HCT116 (cell line): ENCODE measurements around the gene ACSS1. TPM values are rescaled to one million over a fixed set of nuclear protein-coding genes. Genes with fewer than 3 reads are reported as not detected.

ENCODE experiments used
- ATAC-seq: fragments of 200-7000 bp; cut with Tn5 transposase; 2 replicates; pipeline ENCODE4 v1.9.1; 2020; ENCODE audit warnings: mild to moderate bottlenecking, moderate library complexity
- BruUV-seq: library from RNA; stranded (reverse); fragments of 400-500 nt; replicated peaks from 2 replicates; lab custom pipeline; 2021; lab: Mats Ljungman, UMichigan
- CTCF ChIA-PET: fragments of 300-600 bp; sonication (Branson Sonifier 250); formaldehyde crosslinking; loops from one replicate; lab custom pipeline; 2021; ENCODE audit warnings: antibody characterized with exemption; lab: Charles Lee
- POLR2A ChIA-PET: fragments of 300-600, 350-600 bp; sonication (Branson Sonifier 250); formaldehyde crosslinking; loops from one replicate; lab custom pipeline; 2021; ENCODE audit warnings: antibody characterized with exemption; lab: Charles Lee
- RAD21 ChIA-PET, 2 experiments: fragments of 300-600 bp; sonication (Branson Sonifier 250); formaldehyde crosslinking; loops; one replicate each; lab custom pipeline; 2023; ENCODE audit warnings: low total read pairs in 2 of 2; ENCODE audit not compliant: uncharacterized antibody in 2 of 2, unreplicated experiment in 2 of 2, low non-redundant PET in 1 of 2; lab: Charles Lee
- DNase-seq: peaks from one replicate; pipeline ENCODE4 v3.0.0-alpha.2; 2010; ENCODE audit warnings: low read depth, low spot score
- H2AFZ ChIP-seq: fragments of 200-600 bp; shearing (Covaris generic), sonication (generic); 2 replicates; pipeline ENCODE4 v1.6.1; 2017; ENCODE audit warnings: low read depth, mixed run types, mixed read lengths, antibody characterized with exemption, low read length; ENCODE audit not compliant: poor library complexity, severe bottlenecking
- H3K27ac ChIP-seq: 2 replicates; pipeline ENCODE4 v1.5.1; 2012; ENCODE audit warnings: low read depth, low read length
- H3K27me3 ChIP-seq: fragments of 200-600 bp; sonication (generic); 2 replicates; pipeline ENCODE4 v1.6.1; 2016; ENCODE audit warnings: mixed run types, low read length, mixed read lengths; ENCODE audit not compliant: insufficient read depth
- H3K36me3 ChIP-seq, 2 experiments: fragments of 200-500 bp in 1 of 2; fragments of 200-600 bp in 1 of 2; sonication (Bioruptor generic) in 1 of 2; sonication (generic) in 1 of 2; 2 replicates each; pipeline versions ENCODE4 v1.5.1 to v1.6.1; 2014 to 2016; ENCODE audit warnings: low read length in 2 of 2, inconsistent platforms in 1 of 2, mixed read lengths in 1 of 2, mixed run types in 1 of 2; ENCODE audit not compliant: insufficient read depth in 2 of 2, control insufficient read depth in 1 of 2
- H3K4me1 ChIP-seq, 2 experiments: fragments of 200-600 bp in 1 of 2; sonication (generic) in 1 of 2; 2 replicates each; pipeline versions ENCODE4 v1.5.1 to v1.6.1; 2012 to 2017; ENCODE audit warnings: low read length in 2 of 2, inconsistent platforms in 1 of 2, mild to moderate bottlenecking in 1 of 2, mixed read lengths in 1 of 2, mixed run types in 1 of 2, moderate library complexity in 1 of 2; ENCODE audit not compliant: insufficient read depth in 2 of 2, control insufficient read depth in 1 of 2
- H3K4me2 ChIP-seq: fragments of 200-600 bp; sonication (generic); 2 replicates; pipeline ENCODE4 v1.6.1; 2017; ENCODE audit warnings: mixed run types, low read length, mixed read lengths
- H3K4me3 ChIP-seq, 2 experiments: fragments of 200-600 bp in 1 of 2; sonication (generic) in 1 of 2; replicated peaks in 1 of 2; 2 replicates each; pipeline ENCODE4 v1.5.1; 2011 to 2016; ENCODE audit warnings: low read length in 2 of 2, control low read depth in 1 of 2, low read depth in 1 of 2, mild to moderate bottlenecking in 1 of 2, mixed read lengths in 1 of 2, mixed run types in 1 of 2
- H3K79me2 ChIP-seq: fragments of 200-600 bp; sonication (generic); 2 replicates; pipeline ENCODE4 v1.6.1; 2017; ENCODE audit warnings: mild to moderate bottlenecking, mixed run types, low read length, moderate library complexity, mixed read lengths; ENCODE audit not compliant: insufficient read depth
- H3K9ac ChIP-seq: fragments of 200-600 bp; sonication (generic); 2 replicates; pipeline ENCODE4 v1.6.1; 2016; ENCODE audit warnings: low read length, mixed read lengths
- H3K9me2 ChIP-seq: fragments of 200-600 bp; sonication (generic), shearing (Covaris generic); 2 replicates; pipeline ENCODE4 v1.6.1; 2017; ENCODE audit warnings: mixed run types, mild to moderate bottlenecking, moderate library complexity; ENCODE audit not compliant: insufficient read depth
- H3K9me3 ChIP-seq, 2 experiments: fragments of 200-500 bp in 1 of 2; fragments of 200-600 bp in 1 of 2; sonication (Bioruptor generic) in 1 of 2; sonication (generic) in 1 of 2; 2 replicates each; pipeline ENCODE4 v1.6.1; 2014 to 2017; ENCODE audit warnings: low read length in 2 of 2, mixed read lengths in 2 of 2, inconsistent platforms in 1 of 2, low read depth in 1 of 2, mild to moderate bottlenecking in 1 of 2, mixed run types in 1 of 2, moderate library complexity in 1 of 2; ENCODE audit not compliant: control insufficient read depth in 1 of 2, insufficient read depth in 1 of 2
- H4K20me1 ChIP-seq: fragments of 200-600 bp; sonication (generic), shearing (Covaris generic); 2 replicates; pipeline ENCODE4 v1.6.1; 2017; ENCODE audit warnings: mixed run types, mild to moderate bottlenecking, moderate library complexity; ENCODE audit not compliant: insufficient read depth
- CBX3 ChIP-seq: IDR thresholded peaks from 2 replicates; pipeline ENCODE4 v1.6.1; 2012; ENCODE audit warnings: low read depth
- CEBPB ChIP-seq: IDR thresholded peaks from 2 replicates; pipeline ENCODE4 v1.6.1; 2012; ENCODE audit warnings: low read depth
- EGR1 ChIP-seq: IDR thresholded peaks from 2 replicates; pipeline ENCODE4 v1.6.1; 2012; ENCODE audit warnings: low read depth
- ELF1 ChIP-seq: IDR thresholded peaks from 2 replicates; pipeline ENCODE4 v1.6.1; 2012; ENCODE audit warnings: low read depth, borderline replicate concordance
- EZH2 ChIP-seq: fragments of 200-600 bp; sonication (generic); IDR thresholded peaks from 2 replicates; pipeline ENCODE4 v1.6.1; 2017; ENCODE audit warnings: antibody characterized with exemption, mixed run types
- EZH2phosphoT487 ChIP-seq: fragments of 200-600 bp; IDR thresholded peaks from 2 replicates; pipeline ENCODE4 v1.6.1; 2018; ENCODE audit warnings: antibody characterized with exemption, borderline replicate concordance
- JUND ChIP-seq: IDR thresholded peaks from 2 replicates; pipeline ENCODE4 v1.6.1; 2012
- MAX ChIP-seq: IDR thresholded peaks from 2 replicates; pipeline ENCODE4 v1.6.1; 2012
- RAD21 ChIP-seq: IDR thresholded peaks from 2 replicates; pipeline ENCODE4 v1.6.1; 2012; ENCODE audit warnings: low read depth, mild to moderate bottlenecking
- REST ChIP-seq: IDR thresholded peaks from 2 replicates; pipeline ENCODE4 v1.6.1; 2012; ENCODE audit warnings: low read depth
- SIN3A ChIP-seq: IDR thresholded peaks from 2 replicates; pipeline ENCODE4 v1.6.1; 2012; ENCODE audit warnings: low read depth
- SP1 ChIP-seq: IDR thresholded peaks from 2 replicates; pipeline ENCODE4 v1.6.1; 2012; ENCODE audit warnings: low read depth
- SRF ChIP-seq: IDR thresholded peaks from 2 replicates; pipeline ENCODE4 v1.6.1; 2012; ENCODE audit warnings: low read depth
- TCF7L2 ChIP-seq: IDR thresholded peaks from 2 replicates; pipeline ENCODE4 v1.7.0; 2011; ENCODE audit warnings: borderline replicate concordance, inconsistent platforms; ENCODE audit not compliant: insufficient read depth, insufficient read length; ENCODE audit errors: extremely low read depth
- YY1 ChIP-seq: IDR thresholded peaks from 2 replicates; pipeline ENCODE4 v1.6.1; 2011; ENCODE audit warnings: low read length, low read depth, moderate library complexity, mild to moderate bottlenecking; ENCODE audit not compliant: insufficient replicate concordance; ENCODE audit errors: extremely low read depth
- ZBTB33 ChIP-seq: IDR thresholded peaks from 2 replicates; pipeline ENCODE4 v1.6.1; 2011; ENCODE audit warnings: mild to moderate bottlenecking, low read length, moderate library complexity; ENCODE audit not compliant: insufficient replicate concordance; ENCODE audit errors: extremely low read depth
- ZFX ChIP-seq: fragments of 450-650 bp; IDR thresholded peaks from 2 replicates; pipeline ENCODE4 v1.6.1; 2017
- ZNF274 ChIP-seq: fragments of 200-500 bp; sonication (Bioruptor generic); IDR thresholded peaks from 2 replicates; pipeline ENCODE4 v1.6.1; 2014; ENCODE audit warnings: mild to moderate bottlenecking, low read depth, low read length, inconsistent platforms
- intact Hi-C: fragments of 100-400 bp; cut with micrococcal nuclease; formaldehyde crosslinking; loops from 2 replicates; pipeline ENCODE4 v1.10.0; 2022
- total RNA-seq: library from RNA; stranded (reverse); gene quantifications from one replicate; pipeline ENCODE4 v1.2.1, GENCODE V29; 2021; ENCODE audit not compliant: unreplicated experiment
- TF ChIP-seq, protein P1 (sequence below), 3 experiments: fragments of 200-600 bp in 1 of 3; sonication (generic) in 1 of 3; IDR thresholded peaks in 2 of 3; conservative IDR thresholded peaks in 1 of 3; 2 replicates each; pipeline ENCODE4 v1.5.1; 2012 to 2017; ENCODE audit warnings: low read depth in 2 of 3, low read length in 2 of 3, antibody characterized with exemption in 1 of 3, borderline replicate concordance in 1 of 3, control low read depth in 1 of 3, mild to moderate bottlenecking in 1 of 3, mixed read lengths in 1 of 3, mixed run types in 1 of 3, moderate library complexity in 1 of 3; ENCODE audit not compliant: insufficient read depth in 1 of 3
- TF ChIP-seq, protein P2 (sequence below): IDR thresholded peaks from 2 replicates; pipeline ENCODE4 v1.6.1; 2012

ACSS1 gene
- total RNA-seq, 1 experiment from 2014 or later: 0.27 TPM

DNA sequence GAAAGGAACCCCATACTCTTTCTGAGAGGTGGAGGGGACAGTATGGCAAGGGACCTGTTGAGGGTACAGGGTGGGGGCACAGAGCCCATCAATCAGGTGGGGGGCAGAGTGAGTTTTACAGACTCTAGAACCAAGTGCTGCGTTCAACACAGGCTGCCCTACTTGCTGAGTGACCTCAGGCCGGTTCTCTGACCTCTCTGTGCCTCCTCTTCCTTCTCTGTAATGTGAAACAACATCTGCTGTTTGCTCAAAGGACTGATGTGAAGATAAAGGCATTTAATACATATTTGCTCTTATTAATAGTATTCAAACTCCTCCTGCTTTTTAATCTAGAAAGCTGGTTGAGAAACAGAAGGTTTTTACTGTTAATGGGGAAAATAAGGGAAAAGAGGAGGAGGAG lies 39.5 kb downstream of the ACSS1 start:
- intact Hi-C loops: no loop called here
- Histone ChIP-seq H3K4me3 (no peak overlapping the region), H3K9ac (no peak overlapping the region), H3K27me3 (no peaks in the 10 kb centered on the region), H3K36me3 (no peaks in the 10 kb centered on the region), H2AFZ (no peak overlapping the region), H3K27ac (no peak overlapping the region), H3K4me2 (no peak overlapping the region), H4K20me1 (no peaks in the 10 kb centered on the region), H3K9me2 (no peaks in the 10 kb centered on the region), H3K79me2 (no peaks in the 10 kb centered on the region), H3K4me1 (peaks cover 12 to 17% of the 10 kb centered on the region in 2 experiments), H3K9me3 (no peaks in the 10 kb centered on the region)
- ChIA-PET CTCF (no interaction called here), POLR2A (no interaction called here), RAD21 (no interaction called here)
- no peak for ATAC-seq
- no peak for DNase-seq
- TF ChIP-seq ZNF274 (no peak), ZBTB33 (no peak), ZFX (no peak), SRF (no peak), EZH2 (no peak), EZH2phosphoT487 (no peak), YY1 (no peak), CBX3 (no peak), MAX (no peak), RAD21 (no peak), JUND (no peak), REST (no peak), CEBPB (no peak), ELF1 (no peak), SP1 (no peak), SIN3A (no peak), TCF7L2 (no peak), EGR1 (no peak)
- TF ChIP-seq, protein P1, sequence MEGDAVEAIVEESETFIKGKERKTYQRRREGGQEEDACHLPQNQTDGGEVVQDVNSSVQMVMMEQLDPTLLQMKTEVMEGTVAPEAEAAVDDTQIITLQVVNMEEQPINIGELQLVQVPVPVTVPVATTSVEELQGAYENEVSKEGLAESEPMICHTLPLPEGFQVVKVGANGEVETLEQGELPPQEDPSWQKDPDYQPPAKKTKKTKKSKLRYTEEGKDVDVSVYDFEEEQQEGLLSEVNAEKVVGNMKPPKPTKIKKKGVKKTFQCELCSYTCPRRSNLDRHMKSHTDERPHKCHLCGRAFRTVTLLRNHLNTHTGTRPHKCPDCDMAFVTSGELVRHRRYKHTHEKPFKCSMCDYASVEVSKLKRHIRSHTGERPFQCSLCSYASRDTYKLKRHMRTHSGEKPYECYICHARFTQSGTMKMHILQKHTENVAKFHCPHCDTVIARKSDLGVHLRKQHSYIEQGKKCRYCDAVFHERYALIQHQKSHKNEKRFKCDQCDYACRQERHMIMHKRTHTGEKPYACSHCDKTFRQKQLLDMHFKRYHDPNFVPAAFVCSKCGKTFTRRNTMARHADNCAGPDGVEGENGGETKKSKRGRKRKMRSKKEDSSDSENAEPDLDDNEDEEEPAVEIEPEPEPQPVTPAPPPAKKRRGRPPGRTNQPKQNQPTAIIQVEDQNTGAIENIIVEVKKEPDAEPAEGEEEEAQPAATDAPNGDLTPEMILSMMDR (IDR thresholded peaks at IDR 0.05 in 2 of 3, conservative IDR thresholded peaks at IDR 0.05 in 1 of 3; ENCODE audit: borderline replicate concordance in 1 of 3, insufficient read depth in 1 of 3, low read depth in 2 of 3, low read length in 2 of 3): no peak
- TF ChIP-seq, protein P2, sequence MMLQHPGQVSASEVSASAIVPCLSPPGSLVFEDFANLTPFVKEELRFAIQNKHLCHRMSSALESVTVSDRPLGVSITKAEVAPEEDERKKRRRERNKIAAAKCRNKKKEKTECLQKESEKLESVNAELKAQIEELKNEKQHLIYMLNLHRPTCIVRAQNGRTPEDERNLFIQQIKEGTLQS: no peak
- no TSS peak for BruUV-seq
